Activated naive CD4-positive, alpha-beta T cell treated with anti-CD3 and anti-CD28 coated beads, Interleukin-2, amount 50 U/mL, for 16 hours (primary cell): ENCODE measurements around the gene ZNF714.
A peak's percentile ranks its signal among the peaks of the same experiment; 100 is the strongest.

Source experiments
- DNase-seq: peaks from one replicate; pipeline ENCODE4 v3.0.0-alpha.2; 2020

ZNF714 gene

DNA sequence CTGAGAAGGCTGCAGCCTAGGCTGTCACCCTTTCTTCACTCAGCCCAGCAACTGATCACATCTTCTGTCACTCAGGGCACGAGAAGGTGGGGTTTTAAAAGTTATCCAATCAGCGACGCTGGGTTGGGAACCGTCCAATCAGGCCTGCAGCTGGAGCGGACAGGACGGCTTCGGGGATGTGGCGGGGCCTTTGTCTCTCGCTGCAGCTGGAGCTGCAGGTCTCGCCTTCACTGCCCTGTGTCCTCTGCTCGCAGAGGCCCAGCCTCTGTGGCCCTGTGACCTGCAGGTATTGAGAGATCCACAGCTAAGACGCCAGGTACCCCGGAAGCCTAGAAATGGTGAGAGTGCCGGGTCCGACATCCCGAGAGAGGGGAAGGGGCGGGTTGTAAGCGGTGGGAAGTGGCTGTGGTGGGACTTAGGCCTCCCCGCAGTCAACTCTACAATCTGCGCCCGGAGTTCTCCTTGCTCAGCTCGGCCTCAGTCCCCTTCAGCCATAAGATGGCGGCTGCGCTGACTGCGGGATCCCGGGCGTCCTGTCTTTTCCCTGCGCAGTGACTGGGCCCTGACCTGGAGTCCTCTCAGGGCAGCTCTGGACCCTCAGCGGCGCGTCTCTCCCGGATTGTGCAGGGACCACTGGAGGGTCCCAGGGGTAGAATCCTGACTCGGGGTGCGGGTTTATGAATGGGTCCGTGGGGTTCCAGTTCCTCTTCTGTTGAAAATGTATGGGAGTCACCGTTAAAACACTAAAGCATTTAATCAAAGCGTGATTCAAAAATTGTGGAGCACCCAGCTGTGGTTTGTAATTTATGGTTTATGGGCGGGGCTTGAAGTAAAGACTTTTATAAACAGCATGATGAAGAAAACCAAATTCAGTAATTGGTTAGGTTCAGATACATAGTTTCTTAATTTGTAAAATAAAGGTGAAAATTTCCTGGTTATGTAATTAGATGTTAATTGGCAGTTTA is at the start of gene ZNF714:
TSS of gene ZNF714 (plus strand) at position 193 of the 965 bp plus-strand sequence. CDS start 16,066 bp downstream, outside the sequence.
- peak; percentile 79 for DNase-seq

DNA sequence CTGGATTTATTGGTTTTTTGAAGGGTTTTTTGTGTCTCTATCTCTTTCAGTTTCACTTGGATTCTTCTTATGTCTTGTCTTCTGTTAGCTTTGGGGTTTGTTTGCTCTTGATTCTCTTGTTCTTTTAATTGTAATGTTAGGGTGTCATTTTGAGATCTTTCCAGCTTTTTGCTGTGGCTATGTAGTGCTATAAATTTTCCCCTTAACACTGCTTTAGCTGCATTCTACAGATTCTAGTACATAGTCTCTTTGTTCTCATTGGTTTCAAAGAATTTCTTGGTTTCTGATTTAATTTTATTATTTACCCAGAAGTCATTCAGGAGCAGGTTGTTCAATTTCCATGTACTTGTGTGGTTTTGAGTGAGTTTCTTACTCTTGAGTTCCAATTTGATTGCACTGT is 37.0 kb upstream of the ZNF714 start:
- no peak for DNase-seq

DNA sequence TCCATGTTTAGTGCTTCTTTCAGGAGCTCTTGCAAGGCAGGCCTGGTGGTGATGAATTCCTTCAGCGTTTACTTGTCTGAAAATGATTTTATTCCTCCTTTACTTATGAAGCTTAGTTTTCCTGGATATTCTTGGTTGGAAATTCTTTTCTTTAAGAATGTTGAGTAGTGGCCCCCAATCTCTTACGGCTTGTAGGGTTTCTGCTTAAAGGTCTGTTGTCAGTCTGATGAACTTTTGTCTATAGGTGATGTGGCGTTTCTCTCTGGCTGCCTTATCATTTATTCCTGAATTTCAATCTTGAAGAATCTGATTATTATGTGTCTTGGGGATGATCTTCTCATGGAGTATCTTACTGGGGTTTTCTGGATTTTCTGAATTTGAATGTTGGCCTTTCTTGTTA is 35.5 kb upstream of the ZNF714 start:
- DNase-seq, result no peak

DNA sequence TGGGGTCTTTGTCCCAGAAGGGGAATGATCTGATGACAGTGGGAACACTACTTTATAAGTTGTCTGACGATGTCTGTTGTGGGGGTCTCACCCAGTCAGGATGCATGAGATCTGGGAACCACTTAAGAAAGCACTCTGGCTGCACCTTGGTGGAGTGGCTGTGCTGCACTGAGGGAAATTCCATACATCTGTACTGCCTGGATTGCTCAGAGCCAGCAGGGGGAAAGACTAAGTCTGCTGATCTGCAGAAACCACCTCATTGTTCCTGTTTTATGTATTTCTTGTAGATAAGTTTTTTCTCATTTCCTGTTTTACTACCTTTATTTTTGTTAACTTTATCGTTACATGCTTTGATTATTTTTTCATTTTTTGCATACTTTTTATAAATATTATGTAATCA is 34.3 kb upstream of the ZNF714 start:
- DNase-seq, result no peak

DNA sequence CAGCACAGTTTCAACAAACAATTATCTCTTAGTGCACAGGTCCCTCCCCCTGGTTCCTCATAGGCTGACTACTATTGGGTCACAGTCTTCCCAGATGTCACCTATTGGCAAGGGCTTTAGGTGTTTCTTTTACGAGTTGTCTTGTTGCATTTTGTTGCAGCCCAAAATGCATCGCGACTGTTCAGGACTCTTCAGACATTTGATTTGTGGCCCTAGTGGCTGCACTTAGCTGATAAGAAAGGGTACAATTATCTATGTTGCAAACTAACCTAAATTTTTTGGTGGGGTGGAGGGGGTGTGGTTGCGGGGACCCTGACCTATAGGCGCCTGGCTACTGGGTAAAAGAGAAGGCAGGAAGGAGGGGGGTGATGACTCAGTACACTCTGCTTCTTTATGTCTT is 29.1 kb upstream of the ZNF714 start:
- DNase-seq, result no peak

DNA sequence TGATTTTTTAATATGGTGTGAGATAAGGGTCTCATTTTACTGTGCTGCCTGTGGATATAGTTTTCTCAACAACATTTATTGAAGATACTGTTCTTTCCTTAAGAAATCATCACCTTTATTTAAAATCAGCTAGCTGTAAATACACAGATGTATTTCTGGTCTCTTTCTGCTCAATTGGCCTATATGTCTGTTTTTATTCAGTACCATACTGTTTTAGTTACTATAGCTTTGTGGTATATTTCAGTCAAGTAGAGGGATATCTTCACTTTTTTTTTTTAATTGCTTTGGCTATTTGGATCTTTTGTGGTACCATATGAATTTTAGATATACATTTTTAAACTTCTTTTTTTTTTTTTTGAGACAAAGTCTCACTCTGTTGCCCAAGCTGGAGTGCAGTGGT is 16.7 kb upstream of the ZNF714 start:
- DNase-seq, result no peak

DNA sequence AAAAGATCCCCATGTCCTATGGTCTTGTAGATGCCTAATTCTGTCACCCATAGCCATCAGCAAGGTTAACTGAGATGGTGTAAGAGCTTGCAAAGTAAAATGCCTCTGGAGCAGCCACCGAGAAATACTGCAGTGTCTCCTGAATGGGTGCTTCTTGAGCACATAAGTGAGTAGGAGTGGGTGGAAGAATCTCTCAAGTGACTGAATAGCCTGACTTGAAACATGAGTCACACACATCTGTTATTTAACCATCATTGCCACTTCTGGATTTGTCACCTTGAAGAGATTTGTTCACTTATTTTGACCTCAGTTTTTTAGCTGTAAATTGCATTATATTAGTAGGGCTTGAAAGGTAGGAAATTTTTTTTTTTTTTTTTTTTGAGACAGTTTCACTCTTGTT is 2.3 kb downstream of the ZNF714 start:
- no peak for DNase-seq

DNA sequence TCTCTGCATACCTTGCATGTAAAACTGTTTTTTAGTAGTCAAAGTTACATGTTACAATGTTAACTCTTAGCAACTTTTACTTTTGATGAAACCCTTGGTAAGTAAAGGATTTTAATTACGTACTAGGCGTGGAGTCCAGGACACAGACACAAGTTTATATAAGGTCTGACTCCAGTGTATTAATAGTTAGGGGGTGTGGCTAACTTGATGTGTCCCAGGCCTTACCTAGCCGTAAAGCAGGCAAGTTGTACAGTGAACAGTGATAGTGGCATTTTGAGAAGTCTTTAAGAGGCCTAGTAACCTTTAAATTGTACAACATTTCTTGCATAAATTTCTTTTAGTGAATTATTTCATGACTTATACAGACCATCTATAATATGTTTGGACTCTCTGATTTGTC is 5.9 kb downstream of the ZNF714 start:
- no peak for DNase-seq

DNA sequence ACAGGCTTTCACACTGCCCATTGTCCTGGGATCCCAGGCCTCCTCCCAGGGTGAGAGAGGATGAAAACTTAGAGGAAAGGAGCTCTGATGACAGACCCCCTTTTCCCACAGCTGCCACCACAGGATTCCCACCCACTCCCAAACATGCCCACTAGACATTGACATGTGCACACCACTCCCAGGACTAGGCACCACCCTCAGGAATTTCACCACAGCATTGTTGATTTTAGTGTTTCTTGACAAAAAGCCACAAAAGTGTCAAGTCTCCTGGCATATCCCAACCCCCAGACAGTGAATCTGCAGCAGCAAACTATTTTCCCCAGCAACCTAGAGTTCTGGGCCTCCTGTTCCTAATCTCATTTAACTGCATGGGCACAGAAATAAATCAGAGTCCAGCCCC is 10.1 kb downstream of the ZNF714 start:
- DNase-seq, result no peak

DNA sequence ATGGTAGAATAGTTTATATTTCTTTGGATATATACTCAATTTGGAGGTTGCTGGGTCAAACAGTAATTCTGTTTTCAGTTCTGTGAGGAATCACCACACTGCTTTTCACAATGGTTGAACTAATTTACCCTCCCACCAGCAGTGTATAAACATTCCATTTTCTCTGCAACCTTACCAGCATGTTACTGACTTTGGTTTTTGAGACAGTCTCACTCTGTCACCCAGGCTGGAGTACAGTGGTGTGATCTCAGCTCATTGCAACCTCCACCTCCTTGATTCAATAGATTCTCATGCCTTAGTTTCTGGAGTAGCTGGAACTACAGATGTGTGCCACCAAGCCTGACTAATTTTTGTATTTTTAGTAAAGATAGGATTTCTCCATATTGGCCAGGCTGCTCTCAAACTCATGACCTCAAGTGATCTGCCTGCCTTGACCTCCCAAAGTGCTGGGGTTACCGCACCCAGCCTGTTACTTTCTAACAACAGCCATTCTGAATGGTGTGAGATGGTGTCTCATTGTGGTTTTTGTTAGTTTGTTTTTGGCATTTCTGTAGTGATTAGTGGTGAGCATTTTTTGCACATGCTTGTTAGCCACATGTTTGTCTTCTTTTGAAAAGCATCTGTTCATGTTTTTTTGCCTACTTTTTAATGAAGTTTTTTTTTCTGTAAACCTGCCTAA is 12.5 kb downstream of the ZNF714 start:
- DNase-seq, result no peak

DNA sequence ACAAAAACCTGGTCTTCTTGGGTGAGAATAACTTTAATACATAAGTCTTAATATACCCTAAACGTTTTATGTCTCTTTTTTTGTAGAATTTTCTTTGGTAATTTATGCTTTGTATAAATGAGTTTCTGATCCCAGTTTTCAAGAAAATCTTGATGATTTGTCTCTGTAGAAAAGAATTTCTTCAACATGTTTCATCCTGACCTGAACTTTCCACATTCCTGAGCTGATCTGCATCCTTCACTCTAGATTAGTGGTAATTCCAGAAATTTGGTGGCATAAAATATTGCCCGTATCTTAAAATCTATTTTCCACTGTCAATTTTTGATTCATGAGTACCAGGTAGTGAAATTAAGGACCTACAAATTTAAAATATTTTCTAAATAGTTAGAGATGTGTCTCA is 16.3 kb downstream of the ZNF714 start:
- DNase-seq, result no peak

DNA sequence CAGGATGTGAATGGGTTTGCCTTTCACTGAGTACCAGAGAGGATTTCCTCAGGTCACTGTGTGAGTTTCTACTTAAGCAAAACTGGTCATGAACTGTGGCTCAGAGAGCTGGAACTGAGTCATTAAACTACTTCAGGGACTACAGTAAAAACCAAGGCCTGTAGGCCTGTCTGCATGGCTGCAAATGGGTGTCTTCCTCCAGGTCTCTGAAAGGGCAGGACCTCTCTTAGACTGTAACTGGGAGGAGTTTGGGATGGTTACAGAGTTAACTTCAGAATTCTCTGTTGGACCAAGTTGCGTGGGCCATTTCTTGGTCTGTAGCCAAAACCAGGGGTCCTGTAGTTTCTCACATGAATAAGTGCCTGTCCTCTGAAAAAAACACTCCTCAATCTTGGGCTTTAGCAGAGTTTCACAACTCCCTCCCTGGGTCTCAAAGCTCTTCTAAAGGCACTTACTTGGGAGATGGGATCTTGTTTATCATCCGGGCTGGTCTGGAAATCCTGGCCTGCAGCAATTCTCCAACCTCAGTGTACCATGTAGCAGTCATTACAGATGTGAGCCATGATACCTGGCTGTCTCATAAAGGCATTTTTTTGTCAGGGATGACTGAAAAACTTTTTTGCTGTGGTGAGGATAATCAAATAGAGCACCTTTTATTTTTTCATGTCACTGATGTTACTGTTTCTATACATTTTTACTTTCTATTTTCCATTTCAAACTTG is 19.7 kb downstream of the ZNF714 start:
- no peak for DNase-seq

DNA sequence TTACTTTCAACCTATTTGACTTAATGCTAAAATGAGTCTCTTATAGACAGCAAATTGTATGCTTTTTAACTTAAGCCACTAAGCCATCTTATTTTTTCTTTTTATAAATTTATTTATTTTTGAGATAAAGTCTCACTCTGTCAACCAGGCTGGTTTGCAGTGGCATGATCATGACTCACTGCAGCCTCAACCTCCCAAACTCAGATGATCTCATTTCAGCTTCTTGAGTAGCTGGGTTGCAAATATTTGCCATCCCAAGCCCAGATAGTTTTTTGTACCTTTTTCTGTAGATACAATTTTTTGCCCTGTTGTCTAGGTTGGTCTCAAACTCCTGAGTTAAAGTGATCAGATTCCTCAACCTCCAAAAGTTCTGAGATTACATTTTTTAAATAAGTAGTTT is 27.1 kb downstream of the ZNF714 start:
- DNase-seq, result no peak

DNA sequence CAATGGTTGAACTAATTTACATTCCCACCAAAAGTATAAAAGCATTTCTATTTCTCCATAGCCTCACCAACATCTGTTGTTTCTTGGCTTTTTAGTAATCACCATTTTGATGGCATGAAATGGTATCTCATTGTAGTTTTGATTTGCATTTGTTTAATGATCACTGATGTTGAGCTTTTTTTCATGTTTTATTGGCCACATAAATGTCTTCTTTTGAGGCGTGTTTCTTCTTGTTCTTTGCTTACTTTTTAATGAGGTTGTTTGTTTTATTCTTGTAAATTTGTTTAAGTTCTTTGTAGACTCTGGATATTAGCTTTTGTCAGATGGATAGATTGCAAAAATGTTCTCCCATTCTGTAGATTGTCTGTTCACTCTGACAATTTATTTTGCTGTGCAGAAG is 28.2 kb downstream of the ZNF714 start:
- no peak for DNase-seq

DNA sequence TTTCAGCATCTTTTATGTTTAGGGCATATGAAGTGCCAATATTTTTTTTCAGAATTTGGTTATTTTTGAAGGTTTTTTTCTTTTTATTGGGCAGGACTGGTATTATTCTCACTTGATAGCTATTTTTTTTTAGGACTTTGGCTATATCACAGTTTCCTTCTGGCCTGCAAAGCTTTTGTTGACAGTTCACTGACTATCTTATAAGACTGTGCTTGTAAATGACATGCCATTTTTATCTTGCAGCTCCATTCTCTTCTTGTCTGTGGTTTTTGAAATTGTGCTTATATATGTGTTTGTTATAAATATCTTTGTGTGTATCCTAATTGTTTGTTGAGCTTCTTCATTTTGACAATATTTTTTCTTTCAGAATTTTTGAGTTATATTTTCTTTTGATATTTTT is 33.4 kb downstream of the ZNF714 start:
- no peak for DNase-seq

DNA sequence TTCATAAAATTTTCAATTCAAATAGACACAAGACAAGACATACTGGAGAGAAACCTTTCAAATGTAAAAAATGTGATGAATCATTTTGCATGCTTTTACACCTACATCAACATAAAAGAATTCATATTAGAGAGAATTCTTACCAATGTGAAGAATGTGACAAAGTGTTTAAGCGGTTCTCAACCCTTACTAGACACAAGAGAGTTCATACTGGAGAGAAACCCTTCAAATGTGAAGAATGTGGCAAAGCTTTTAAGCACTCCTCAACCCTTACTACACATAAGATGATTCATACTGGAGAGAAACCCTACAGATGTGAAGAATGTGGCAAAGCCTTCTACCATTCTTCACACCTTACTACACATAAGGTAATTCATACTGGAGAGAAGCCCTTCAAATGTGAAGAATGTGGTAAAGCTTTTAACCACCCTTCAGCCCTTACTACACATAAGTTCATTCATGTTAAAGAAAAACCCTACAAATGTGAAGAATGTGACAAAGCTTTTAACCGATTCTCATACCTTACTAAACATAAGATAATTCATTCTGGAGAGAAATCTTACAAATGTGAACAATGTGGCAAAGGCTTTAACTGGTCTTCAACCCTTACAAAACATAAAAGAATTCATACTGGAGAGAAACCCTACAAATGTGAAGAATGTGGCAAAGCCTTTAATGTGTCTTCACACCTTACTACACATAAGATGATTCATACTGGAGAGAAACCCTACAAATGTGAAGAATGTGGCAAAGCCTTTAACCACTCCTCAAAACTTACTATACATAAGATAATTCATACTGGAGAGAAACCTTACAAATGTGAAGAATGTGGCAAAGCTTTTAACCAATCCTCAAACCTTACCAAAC is 35.3 kb downstream of the ZNF714 start:
- DNase-seq, result no peak

DNA sequence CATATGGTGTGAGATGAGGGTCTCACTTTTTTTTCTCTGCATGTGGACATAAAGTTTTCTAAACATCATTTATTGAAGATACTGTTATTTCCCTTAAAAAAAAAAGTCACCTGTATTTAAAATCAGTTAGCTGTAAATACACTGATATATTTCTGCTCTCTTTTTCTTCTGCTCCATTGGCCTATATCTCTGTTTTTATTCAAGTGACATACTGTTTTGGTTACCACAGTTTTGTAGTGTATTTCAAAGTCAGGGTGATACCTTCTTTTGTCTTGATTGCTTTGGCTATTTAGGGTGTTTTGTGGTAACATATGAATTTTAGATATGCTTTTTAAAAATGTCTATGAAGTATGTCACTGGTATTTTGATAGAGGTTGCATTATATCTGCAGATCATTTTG is 44.1 kb downstream of the ZNF714 start:
- no peak for DNase-seq

DNA sequence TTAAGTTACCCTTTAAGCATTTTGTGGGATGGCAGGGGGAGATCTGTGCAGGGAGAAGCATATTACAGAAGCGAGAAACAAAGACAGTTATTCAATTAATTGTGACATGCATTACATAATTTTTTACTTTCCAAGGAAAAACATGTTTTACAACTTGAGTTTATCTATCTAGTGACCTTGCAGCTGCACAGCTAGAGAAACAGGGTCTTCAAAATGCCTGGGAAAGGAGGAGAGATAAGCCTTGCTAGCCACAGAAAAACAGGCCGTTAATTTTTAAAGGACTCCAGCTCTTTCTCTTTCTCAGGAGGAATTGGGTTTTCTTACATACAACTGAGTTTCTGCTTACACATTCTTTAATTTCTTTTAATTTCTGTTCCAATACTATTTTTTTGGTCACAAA is 45.0 kb downstream of the ZNF714 start:
- no peak for DNase-seq

DNA sequence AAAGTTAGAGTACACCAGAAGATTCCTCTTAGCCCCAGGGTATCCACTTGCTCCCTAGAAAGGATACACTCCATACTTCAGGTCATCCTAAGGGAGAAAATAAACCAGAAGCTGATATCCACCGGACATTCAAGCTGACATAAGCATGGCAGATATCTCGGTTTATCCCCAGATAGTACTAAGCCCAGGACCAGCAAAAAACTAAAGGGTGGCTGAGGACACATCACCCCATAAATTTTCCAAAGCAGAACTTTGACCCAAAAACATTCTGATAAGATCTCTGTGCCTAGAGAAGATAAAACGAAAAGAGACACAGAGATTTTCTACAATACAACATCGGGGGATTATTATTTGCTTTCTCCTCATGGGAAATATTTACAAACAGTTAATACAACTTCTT is 45.9 kb downstream of the ZNF714 start:
- DNase-seq, result no peak

DNA sequence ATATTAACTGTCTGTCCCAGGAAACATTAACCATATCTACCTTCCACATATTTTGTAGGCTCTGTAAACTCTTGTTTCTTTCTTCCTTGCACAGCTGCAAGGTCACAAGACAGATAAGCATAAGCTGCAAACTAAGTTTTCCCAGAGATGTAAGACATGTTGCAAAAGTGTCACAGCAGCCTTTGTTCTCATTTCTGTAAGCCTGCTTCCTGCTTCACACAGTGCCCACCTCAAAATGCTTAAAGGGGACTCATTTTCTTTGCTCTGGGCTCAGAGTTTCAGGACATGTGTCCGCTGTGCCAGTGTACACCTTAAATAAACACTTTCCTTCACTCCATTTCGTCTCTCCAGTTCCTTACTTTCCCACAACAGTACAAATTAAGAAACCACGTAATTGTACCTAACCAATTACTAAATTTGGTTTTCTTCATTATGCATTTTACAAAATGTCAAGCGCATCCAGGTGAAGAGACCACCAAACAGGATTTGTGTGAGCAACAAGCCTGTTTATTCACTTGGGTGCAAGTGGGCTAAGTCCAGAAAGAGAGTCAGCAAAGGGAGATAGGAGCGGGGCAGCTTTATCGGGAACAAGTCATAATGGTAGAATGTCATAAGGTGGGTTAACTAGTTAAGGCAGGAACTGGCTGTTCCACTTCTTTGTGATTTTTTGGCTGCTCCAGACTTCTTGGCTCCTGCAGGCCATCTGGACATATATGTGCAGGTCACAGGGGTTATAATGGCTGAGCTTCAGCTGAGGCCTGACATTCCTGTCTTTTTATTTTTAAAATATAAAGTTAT is 47.1 kb downstream of the ZNF714 start:
- no peak for DNase-seq

DNA sequence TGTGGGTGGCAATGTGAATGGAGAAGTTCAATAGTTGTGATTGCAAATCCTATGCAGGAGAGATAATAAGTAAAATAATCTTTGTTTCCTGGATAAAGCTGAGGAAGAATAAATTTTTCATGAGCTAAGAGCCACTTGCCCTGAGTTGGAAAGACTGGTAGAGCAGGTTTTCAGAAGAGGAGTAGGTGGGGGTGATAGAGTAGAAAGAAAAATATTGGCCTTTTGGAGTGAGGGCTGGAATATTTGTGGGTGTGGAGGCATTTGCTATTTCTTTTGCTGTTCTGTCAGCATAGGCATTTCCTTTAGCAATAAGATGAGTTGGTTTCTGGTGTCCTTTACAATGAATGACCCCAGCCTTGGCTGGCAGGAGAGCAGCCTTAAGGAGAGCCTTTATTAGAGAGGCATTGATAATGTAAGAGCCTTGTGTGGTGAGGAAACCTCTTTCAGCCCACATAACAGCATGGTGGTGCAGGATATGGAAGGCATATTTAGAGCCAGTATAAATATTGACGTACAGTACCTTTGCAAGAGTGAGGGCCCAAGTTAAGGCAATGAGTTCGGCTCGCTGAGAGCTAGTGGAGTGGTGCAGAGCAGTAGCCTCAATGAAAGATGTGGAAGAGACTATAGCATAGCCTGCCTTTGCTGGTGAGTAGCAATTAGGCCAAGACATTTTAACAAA is 48.2 kb downstream of the ZNF714 start:
- no peak for DNase-seq
